ENCODE data around the gene CCDC50.

CCDC50 gene

GRCh38 chr3:191292243-191293015 is 36.8 kb upstream of the CCDC50 start:
- DNase-seq (ENCODE audit: low read depth) = no peak
- TF ChIP-seq CTCF (conservative IDR thresholded peaks at IDR 0.05; ENCODE audit: low read length) = no peak
- no peak overlapping the region for H3K4me3 ChIP-seq (ENCODE audit: low read length)

- DNase-seq (ENCODE audit: low read depth) = no peak
- no peak overlapping the region for H3K4me3 ChIP-seq (ENCODE audit: low read length)
- TF ChIP-seq CTCF (conservative IDR thresholded peaks at IDR 0.05; ENCODE audit: low read length) = no peak
Observed at GRCh38 chr3:191294291-191294690, 34.9 kb upstream of the CCDC50 start.

- no peak for TF ChIP-seq CTCF (conservative IDR thresholded peaks at IDR 0.05; ENCODE audit: low read length)
- H3K4me3 ChIP-seq (ENCODE audit: low read length) = no peak overlapping the region
- no peak for DNase-seq (ENCODE audit: low read depth)
Observed at GRCh38 chr3:191296041-191296541, 33.1 kb upstream of the CCDC50 start.

GRCh38 chr3:191298846-191299245 is 30.3 kb upstream of the CCDC50 start:
- no peak for DNase-seq (ENCODE audit: low read depth)
- H3K4me3 ChIP-seq (ENCODE audit: low read length) = no peak overlapping the region
- TF ChIP-seq CTCF (conservative IDR thresholded peaks at IDR 0.05; ENCODE audit: low read length) = no peak

- no peak for TF ChIP-seq CTCF (conservative IDR thresholded peaks at IDR 0.05; ENCODE audit: low read length)
- H3K4me3 ChIP-seq (ENCODE audit: low read length) = no peak overlapping the region
- no peak for DNase-seq (ENCODE audit: low read depth)
Observed at GRCh38 chr3:191300422-191300821, 28.8 kb upstream of the CCDC50 start.

- no peak for DNase-seq (ENCODE audit: low read depth)
Observed at GRCh38 chr3:191301017-191301416, 28.2 kb upstream of the CCDC50 start.

More at GRCh38 chr3:191301017-191301416, 28.2 kb upstream of the CCDC50 start:
- no peak for TF ChIP-seq CTCF (conservative IDR thresholded peaks at IDR 0.05; ENCODE audit: low read length)
- no peak overlapping the region for H3K4me3 ChIP-seq (ENCODE audit: low read length)
